ENCODE data around the gene NAXE. TPM values are rescaled to one million over a fixed set of nuclear protein-coding genes. Genes with fewer than 3 reads are reported as not detected.

Gene NAXE
- total RNA-seq, 1 donor from 2014 or later = 83.8 TPM

DNA sequence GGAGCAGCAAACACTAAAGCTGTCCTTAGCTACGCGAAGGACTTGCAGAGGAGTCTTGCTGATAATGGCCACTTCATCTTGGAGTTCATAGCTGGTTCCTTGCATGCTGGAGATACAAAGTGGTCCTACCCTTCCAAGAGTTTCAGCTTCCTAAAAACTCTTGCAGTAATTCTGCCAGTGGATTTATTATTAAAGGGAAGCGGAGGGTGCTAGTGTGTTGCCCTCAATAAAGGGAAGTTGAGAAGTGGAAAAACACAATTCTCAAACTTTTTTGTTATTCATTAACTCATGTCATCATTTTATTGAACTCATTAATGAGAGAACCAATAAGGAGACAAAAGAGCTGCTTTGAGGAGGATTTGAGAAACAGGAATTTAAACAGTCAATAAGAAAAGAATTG, 21.1 kb downstream of the NAXE start:
- DNase-seq (ENCODE audit: low read depth) = no peak
- no peak for TF ChIP-seq CTCF (IDR thresholded peaks at IDR 0.05; ENCODE audit: insufficient read depth, low read length, poor library complexity, severe bottlenecking)
- H3K36me3 ChIP-seq (ENCODE audit: control insufficient read depth, insufficient read depth, low read length) = no peaks in the 10 kb centered on the region

DNA sequence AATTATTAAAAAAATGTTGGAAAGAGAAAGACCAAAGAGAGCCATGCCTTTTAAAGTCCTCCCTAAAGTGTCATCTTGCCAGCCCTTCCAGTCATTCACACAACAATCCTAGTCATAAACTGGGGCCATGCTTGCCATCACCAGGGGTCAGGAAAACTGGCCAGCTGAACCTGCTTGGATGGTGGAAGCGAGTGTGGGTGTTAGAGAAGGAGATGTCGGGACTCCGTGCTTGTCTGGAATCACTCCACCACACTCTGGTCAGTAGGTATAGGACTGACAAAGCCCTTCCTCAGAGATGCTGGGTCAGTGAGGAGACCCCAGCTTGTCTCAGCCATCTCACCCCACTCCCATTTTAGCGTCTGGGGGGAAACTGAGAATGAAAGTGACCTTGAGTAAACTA, 24.4 kb downstream of the NAXE start:
- no peak for TF ChIP-seq CTCF (IDR thresholded peaks at IDR 0.05; ENCODE audit: insufficient read depth, low read length, poor library complexity, severe bottlenecking)
- H3K27me3 ChIP-seq (ENCODE audit: control insufficient read depth, insufficient read depth, low read length) = peaks cover 31% of the 10 kb centered on the region
- no peaks in the 10 kb centered on the region for H3K36me3 ChIP-seq (ENCODE audit: control insufficient read depth, insufficient read depth, low read length)
- H3K4me3 ChIP-seq (ENCODE audit: low read depth, low read length) = no peak overlapping the region
- DNase-seq (ENCODE audit: low read depth) = no peak

More for the DNA sequence above, 21.1 kb downstream of the NAXE start:
- H3K27me3 ChIP-seq (ENCODE audit: control insufficient read depth, insufficient read depth, low read length) = peaks cover 22% of the 10 kb centered on the region
- H3K4me3 ChIP-seq (ENCODE audit: low read depth, low read length) = no peak overlapping the region

GRCh38 chr1:156616463-156616862, 24.9 kb downstream of the NAXE start:
- Histone ChIP-seq H3K27me3 (ENCODE audit: control insufficient read depth, insufficient read depth, low read length) (peaks cover 31% of the 10 kb centered on the region), H3K36me3 (ENCODE audit: control insufficient read depth, insufficient read depth, low read length) (no peaks in the 10 kb centered on the region), H3K4me3 (ENCODE audit: low read depth, low read length) (no peak overlapping the region)
- TF ChIP-seq CTCF (IDR thresholded peaks at IDR 0.05; ENCODE audit: insufficient read depth, low read length, poor library complexity, severe bottlenecking) = no peak
- DNase-seq (ENCODE audit: low read depth) = no peak

- peak; percentile 63 for TF ChIP-seq CTCF (IDR thresholded peaks at IDR 0.05; ENCODE audit: insufficient read depth, low read length, poor library complexity, severe bottlenecking)
- Histone ChIP-seq H3K4me3 (ENCODE audit: low read depth, low read length) (no peak within 1 kb of the TSS), H3K36me3 (ENCODE audit: control insufficient read depth, insufficient read depth, low read length) (no peaks in the 10 kb centered on the region), H3K27me3 (ENCODE audit: control insufficient read depth, insufficient read depth, low read length) (peaks cover 44% of the 10 kb centered on the region)
- DNase-seq (ENCODE audit: low read depth) = no peak
Observed at GRCh38 chr1:156618853-156619581, 27.4 kb downstream of the NAXE start, which contains the start of gene HAPLN2. TSS of gene HAPLN2 (plus strand) at chr1:156619415. CDS start at chr1:156623491, 4,076 bp downstream.

- Histone ChIP-seq H3K4me3 (ENCODE audit: low read depth, low read length) (no peak overlapping the region), H3K27me3 (ENCODE audit: control insufficient read depth, insufficient read depth, low read length) (peaks cover 49% of the 10 kb centered on the region), H3K36me3 (ENCODE audit: control insufficient read depth, insufficient read depth, low read length) (no peaks in the 10 kb centered on the region)
- DNase-seq (ENCODE audit: low read depth) = no peak
- TF ChIP-seq CTCF (IDR thresholded peaks at IDR 0.05; ENCODE audit: insufficient read depth, low read length, poor library complexity, severe bottlenecking) = no peak
Observed at GRCh38 chr1:156619582-156619955, 28.0 kb downstream of the NAXE start.
